ENCODE data around the gene CMTR2.

- TF ChIP-seq, protein P1, sequence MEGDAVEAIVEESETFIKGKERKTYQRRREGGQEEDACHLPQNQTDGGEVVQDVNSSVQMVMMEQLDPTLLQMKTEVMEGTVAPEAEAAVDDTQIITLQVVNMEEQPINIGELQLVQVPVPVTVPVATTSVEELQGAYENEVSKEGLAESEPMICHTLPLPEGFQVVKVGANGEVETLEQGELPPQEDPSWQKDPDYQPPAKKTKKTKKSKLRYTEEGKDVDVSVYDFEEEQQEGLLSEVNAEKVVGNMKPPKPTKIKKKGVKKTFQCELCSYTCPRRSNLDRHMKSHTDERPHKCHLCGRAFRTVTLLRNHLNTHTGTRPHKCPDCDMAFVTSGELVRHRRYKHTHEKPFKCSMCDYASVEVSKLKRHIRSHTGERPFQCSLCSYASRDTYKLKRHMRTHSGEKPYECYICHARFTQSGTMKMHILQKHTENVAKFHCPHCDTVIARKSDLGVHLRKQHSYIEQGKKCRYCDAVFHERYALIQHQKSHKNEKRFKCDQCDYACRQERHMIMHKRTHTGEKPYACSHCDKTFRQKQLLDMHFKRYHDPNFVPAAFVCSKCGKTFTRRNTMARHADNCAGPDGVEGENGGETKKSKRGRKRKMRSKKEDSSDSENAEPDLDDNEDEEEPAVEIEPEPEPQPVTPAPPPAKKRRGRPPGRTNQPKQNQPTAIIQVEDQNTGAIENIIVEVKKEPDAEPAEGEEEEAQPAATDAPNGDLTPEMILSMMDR (IDR thresholded peaks at IDR 0.05), result no peak
- no peak for TF ChIP-seq EZH2phosphoT487 (IDR thresholded peaks at IDR 0.05)
- TF ChIP-seq EZH2 (IDR thresholded peaks at IDR 0.05), result no peak
These were observed 30.1 kb downstream of the CMTR2 start for GRCh38 chr16:71259086-71259485.
